Measurements from ENCODE around the gene TNRC6A. TPM values are rescaled to one million over a fixed set of nuclear protein-coding genes. Genes with fewer than 3 reads are reported as not detected.

TNRC6A gene
- 27.0 to 30.2 TPM (median 28.0 TPM) in 5 replicates for total RNA-seq (2022; extraction: Qiagen RNA extraction)

DNA sequence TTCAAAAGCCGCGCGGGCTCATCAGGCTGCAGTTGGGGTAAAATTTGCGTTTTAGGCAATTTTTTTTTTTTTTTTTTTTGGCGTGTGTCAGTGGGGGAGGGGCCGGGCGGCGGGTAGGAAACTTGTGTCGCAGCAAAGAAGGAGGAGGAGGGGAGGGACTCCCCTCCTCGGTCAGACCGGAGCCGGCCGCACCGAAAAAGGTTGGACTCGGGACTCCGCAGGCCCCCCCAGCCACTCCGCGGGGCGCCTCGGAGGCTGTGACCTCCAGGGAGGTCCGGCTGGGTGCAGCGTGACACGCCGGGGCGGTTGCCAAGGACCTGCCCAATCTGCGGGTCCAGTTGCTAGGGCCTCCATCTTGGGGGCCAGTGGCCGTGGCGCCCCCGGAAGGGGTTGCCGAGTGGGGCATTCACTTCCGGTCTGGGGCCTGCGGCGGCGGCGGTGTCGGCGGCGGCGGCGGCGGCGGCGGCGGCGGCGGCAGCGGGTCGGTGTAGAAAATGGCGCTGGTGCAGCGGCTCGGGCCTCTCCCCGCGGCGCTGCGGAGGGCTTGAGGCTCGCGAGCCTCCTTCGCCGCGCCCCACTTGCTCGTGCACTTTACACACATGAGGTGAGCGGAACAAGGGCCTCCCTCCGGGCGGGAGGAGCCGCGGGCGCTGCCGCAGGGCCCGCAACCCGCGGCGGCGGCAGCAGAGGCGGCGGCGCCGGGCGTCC, at the start of gene TNRC6A:
TNRC6A (plus strand) TSS at position 409 of the 708 bp plus-strand sequence; CDS start at position 600, 191 bp downstream.

DNA sequence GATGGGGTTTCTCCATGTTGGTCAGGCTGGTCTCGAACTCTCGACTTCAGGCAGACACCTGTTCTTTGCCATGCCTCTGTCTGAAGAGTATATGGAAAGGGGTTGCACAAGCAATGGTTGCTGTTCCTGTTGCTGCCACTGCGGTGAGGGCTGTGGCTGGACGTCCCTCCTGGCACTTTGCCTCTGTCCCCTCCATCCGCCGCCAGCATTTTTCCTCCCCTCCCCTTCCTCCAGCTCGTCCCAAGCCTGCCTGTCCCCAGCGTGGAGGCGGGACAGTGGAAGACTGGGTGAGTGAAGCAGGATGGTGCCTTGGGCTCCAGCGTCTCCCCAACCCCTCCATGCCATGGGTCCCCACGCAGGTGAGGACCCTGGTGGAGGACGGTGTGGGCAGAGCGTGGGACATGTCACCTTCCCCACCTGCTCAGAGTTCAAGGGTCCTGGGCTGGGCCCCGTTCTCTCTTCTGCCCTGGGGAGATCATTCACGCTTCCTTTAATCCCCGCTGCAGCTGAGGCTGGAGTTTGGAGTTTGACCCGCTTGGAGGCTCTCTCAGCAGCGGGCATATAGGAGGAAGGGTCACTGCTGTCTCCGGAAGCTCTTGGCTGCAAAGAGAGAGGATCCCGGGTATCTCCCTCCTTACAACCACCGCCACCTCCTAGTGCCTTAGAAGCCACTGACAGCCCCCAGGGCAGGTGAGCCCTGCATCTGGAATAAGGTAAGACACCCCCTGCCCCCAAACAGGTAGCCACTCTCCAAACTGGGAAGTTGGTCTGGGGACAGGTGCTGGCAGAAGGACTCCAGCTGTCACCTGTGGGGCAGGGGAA, 116.5 kb downstream of the TNRC6A start, which contains the start of gene SLC5A11:
SLC5A11 (plus strand) TSS at position 238 of the 822 bp plus-strand sequence. CDS start 12,681 bp downstream, outside the sequence.

Other genes starting within 250 kb of the TNRC6A start
- 22.3 to 25.5 TPM (median 23.7 TPM) in 5 replicates for gene RBBP6, start 190.1 kb upstream of the TNRC6A start, total RNA-seq (2022; extraction: Qiagen RNA extraction)
- 0.31 to 0.69 TPM (median 0.46 TPM) in 5 replicates for gene SLC5A11, start 116.3 kb downstream of the TNRC6A start, total RNA-seq (2022; extraction: Qiagen RNA extraction)